CD1c-positive myeloid dendritic cell (primary cell): ENCODE measurements around the gene POC1A.

Experiments
- DNase-seq: peaks from one replicate; pipeline ENCODE4 v3.0.0-alpha.2; 2016; ENCODE audit errors: extremely low spot score

The POC1A gene

GRCh38 chr3:52154135-52155094 lies at the start of gene POC1A:
TSS of gene POC1A (minus strand) at chr3:52154423. CDS start at chr3:52154372, 51 bp downstream.
- DNase-seq, result peak; percentile 98

DNA sequence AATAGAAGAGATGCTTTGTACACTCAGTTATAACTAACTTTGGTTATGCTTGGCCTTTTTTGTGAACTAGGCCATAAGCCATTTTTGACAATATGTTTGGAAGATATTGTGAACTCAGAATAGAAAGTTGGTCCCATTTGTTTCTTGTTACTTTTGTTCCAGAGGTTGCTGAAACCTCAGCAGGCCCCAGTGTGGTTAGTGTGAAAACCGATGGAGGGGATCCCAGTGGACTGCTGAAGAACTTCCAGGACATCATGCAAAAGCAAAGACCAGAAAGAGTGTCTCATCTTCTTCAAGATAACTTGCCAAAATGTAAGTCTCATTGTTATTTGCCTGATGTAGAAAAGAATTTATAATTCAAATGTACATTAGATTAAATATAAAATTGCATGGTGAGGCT lies 49.5 kb upstream of the POC1A start:
- DNase-seq, result no peak

DNA sequence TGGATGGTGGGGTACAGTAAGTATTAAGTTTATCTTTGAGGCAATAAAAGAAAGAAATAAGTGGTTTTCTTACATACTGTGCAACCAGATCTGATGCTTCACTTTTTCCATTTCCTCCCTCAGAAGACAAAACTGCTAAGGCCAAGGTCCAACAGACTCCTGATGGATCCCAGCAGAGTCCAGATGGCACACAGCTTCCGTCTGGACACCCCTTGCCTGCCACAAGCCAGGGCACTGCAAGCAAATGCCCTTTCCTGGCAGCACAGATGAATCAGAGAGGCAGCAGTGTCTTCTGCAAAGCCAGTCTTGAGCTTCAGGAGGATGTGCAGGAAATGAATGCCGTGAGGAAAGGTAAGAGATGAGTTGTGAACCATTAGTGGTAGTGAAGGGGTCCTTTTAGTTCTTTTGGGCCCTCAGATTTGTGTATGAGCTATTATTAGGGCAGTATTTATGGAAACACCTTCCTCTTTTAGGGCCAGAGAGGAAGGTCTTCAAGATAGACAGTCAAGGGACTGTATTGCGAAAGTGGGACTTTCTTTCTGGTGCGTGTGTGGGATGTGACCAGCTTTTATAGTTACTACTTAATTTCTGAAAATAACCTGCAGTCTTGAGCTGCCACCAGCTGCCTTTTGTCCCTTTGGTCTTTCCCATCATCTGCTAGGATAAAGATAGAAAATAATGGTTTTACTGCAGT lies 48.3 kb upstream of the POC1A start:
- DNase-seq, result peak; percentile 89

- peak; percentile 45 for DNase-seq
These were observed 46.9 kb upstream of the POC1A start for GRCh38 chr3:52200981-52201679.

- DNase-seq, result no peak
These were observed 44.7 kb upstream of the POC1A start for GRCh38 chr3:52198643-52199608.

DNA sequence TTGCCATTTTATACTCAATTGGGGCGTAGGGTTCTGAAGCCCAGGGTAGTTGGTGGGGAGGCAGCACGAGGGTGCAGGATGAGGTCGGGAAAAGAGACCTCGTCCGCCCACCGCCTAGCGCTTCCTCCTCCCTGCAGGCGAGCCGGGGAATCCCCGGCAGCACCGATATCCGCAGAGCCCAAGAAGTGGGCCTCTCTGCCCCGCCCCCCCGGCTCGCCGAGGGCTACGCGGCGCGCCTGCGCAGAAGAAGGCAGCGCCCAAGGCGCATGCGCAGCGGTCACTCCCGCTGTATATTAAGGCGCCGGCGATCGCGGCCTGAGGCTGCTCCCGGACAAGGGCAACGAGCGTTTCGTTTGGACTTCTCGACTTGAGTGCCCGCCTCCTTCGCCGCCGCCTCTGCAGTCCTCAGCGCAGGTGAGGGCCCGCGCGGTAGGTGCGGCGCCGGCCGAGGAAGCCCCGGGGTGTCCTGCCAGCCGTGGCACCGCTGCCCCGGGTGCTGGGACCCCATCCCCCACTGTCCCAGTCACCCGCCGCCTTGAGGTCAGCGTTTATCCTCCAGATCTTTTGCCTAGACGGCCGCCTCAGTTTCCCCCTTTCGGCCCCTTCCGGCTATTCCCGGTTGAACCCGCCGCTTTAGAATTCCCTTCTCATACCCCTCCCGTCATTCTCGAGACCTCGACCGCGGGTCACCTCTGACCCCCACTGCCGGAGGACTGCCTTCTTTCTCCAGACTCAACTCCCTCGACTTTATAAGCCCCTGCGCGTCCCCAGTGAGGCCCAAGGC lies 43.8 kb upstream of the POC1A start, which contains the start of gene ALAS1:
ALAS1 (plus strand) TSS at position 319 of the 784 bp plus-strand sequence. CDS start 1,082 bp downstream, outside the sequence.
- peak; percentile 98 for DNase-seq

- DNase-seq, result no peak
These were observed 43.2 kb upstream of the POC1A start for GRCh38 chr3:52197499-52197841.

DNA sequence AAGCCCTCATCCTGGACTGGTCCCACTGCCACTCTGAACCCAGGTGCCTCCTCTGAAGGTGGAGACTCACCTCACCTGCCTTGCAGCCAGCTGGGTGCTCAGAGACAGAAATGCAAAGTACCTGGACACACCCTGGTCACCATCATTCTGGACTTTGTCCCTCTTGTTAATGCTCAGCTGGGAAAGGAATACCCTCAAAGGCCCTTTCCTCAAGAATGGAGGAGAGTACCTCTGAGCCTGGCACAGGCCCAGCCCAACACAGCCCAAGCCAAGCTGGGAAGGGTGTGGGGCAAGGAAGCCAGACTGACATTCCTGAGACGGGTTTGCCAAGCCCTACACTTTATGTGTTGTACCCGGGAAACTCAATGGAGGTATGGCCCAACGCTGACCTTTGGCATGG lies 42.8 kb upstream of the POC1A start:
- no peak for DNase-seq

GRCh38 chr3:52195823-52196331 lies 41.7 kb upstream of the POC1A start:
- DNase-seq, result peak; percentile 95

- no peak for DNase-seq
These were observed 41.0 kb upstream of the POC1A start for GRCh38 chr3:52195291-52195597.

DNA sequence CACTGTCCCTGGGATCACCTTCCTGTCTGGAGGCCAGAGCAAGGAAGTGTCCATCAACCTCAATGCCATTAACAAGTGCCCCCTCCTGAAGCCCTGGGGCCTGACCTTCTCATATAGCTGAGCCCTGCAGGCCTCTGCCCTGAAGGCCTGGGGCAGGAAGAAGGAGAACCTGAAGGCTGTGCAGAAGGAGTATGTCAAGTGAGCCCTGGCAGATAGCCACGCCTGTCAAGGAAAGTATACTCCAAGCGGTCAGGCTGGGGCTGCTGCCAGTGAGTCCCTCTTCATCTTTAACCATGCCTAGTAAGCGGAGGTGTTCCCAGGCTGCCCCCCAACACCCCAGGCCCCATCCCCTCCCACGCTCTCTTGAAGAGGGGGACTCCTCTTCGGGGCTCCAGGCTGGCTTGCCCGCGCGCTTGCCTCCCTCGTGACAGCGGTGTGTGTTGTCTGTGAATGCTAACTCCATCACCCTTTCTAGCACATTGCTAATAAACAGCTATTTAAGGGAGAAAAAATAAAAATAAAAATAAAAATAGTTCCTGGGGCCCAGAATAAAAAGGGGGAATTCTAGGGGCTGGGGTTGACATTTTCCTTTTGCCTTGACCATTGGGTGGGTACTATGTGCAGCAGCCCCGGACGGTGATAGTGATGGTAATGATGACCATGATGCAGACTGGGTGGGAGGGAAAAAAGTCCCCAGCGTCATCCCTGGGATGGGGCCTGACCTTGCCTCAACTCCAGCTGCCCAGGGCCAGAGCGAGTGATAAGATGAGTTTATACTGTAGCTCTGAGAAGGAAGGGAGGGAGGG lies 40.5 kb upstream of the POC1A start:
- no peak for DNase-seq

- no peak for DNase-seq
These were observed 38.8 kb upstream of the POC1A start for GRCh38 chr3:52193065-52193464.

GRCh38 chr3:52191663-52192062 lies 37.4 kb upstream of the POC1A start:
- DNase-seq, result no peak

- DNase-seq, result no peak
These were observed 36.3 kb upstream of the POC1A start for GRCh38 chr3:52190294-52191074.

DNA sequence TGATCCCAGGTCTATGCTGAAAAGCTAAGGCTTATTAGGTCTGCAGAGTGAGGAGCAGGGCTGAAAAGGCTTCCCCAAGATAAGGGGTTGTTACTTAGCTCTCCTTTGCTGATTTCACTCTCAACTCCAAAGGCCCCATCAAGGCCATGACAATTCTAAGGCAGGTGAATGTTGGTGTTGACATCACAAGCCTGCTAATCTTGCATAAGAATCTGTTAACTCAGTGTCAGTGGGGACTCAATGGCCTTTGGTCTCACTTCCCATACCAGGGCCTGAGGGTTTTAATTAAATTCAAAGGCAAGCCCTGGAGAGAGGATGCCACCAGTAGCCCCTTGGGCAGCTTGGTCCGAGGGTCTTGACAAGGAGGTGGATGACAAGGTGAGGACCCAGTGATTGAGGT lies 34.3 kb upstream of the POC1A start:
- peak; percentile 51 for DNase-seq

DNA sequence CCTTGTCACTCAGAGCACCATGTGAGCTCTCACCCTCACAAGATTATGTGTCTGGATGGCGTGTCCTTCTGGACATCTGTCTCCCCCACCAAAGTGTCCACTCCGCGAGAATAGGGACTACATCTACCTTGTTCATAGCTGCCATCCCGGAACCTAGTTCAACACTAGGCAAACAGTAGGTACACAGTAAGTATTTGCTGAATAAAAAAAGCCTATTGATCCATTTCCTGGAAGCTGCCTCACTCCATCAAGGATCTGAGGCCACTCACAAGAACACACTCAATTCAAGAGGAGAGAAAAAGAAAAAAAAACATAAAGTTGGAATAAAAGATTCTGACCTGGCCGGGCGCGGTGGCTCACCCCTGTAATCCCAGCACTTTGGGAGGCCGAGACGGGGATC lies 32.5 kb upstream of the POC1A start:
- no peak for DNase-seq

DNA sequence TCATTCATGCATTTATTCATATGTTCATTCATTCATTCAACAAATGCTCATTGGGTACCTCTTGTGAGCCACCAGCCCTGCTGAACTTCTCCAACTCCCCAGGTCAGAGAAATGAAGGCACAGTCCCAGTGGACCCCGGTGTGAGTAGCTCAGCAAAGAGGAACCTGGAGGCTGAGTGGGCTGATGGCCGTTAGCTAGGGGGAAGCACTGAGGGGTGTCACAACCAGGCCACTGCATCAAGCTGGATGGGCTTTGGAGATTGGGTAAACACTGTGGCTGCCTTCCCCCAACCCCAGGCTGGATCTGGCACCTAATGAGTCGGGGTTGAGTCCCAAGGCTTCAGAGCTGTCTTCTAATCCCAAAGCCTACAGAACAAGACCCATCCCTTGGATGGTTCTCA lies 31.6 kb upstream of the POC1A start:
- peak; percentile 81 for DNase-seq

DNA sequence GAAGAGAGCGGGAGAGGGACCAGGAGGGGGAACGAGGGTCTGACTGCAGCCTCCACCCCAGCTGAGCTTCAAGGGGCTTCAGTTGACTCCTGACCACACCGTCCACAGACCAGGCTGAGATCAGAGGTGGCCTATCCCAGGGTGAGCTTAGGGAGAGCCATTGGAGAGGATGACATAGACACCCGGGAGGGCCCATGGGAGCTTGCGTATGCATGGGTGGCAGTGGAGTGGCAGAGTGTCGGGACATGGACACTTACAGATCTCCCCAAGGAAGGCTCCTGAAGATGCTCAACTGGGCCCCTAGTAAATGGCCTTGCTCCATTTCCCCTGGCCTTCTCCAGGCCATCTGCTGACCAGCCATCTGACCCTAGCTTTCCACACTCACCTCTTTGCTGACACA lies 31.1 kb upstream of the POC1A start:
- no peak for DNase-seq

- no peak for DNase-seq
These were observed 30.5 kb upstream of the POC1A start for GRCh38 chr3:52184690-52185089.
